ENCODE results near the gene BACE2. TPM values are rescaled to one million over a fixed set of nuclear protein-coding genes. Genes with fewer than 3 reads are reported as not detected.
"Not testable (repeated sequence)": the region's sequence is repeated elsewhere in the genome, so short reads cannot be mapped to it uniquely, and the experiment has no call there.

BACE2 gene
- total and polyA plus RNA-seq, 11 donors, result 3.8 to 30.3 (median 15.6) TPM

DNA sequence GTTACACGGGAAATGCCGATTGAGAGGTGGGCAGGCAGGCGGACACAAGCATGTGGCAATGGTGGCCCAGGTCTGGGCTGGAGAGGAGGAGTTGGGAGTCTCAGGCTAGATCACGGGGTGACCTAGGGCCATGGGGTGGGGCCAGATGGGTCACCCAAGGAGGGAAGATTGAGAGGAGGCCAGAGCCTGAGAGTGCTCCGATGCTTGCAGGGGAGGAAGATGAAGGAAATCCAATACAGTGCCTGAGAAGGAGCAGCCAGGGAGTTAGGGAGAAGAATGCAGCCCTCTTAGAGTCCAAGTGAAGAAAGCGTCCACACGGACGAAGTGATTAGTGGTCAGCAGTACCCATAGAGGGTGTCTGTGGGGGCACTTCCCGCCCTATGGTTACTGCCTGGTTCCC, 87.2 kb downstream of the BACE2 start:
- H3K36me3 ChIP-seq, result peaks cover 0 to 76% (median 42%) of the 10 kb centered on the region in 9 donors
- no peak overlapping the region for H3K27ac ChIP-seq

DNA sequence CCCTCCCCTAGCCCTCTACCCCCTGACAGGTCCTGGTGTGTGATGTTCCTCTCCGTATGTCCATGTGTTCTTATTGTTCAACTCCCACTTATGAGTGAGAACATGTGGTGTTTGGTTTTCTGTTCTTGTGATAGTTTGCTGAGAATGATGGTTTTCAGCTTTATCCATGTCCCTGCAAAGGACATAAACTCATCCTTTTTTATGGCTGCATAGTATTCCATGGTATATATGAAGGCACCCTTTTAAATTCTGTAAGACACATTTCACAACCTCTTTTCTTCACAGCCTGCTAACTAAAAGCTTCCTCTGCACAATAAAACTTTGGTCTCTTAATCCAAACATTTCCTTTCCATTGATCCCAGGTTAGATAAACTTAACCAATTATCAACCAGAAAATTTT, 88.3 kb downstream of the BACE2 start:
- peaks cover 0 to 67% (median 37%) of the 10 kb centered on the region in 9 donors for H3K36me3 ChIP-seq
- peaks cover 0 to 26% (median 3%) of the 10 kb centered on the region in 12 donors for H3K9me3 ChIP-seq
- H3K27me3 ChIP-seq; H3K27ac ChIP-seq; H3K4me1 ChIP-seq; ATAC-seq; intact Hi-C loops (cut with DNase I); DNase-seq; H3K4me3 ChIP-seq: not testable (repeated sequence)
- 96 to 100% (median 98%) methylated on average over 1 of the region's 1 CpG for WGBS, 4 donors

More for the DNA sequence above, 87.2 kb downstream of the BACE2 start:
- intact Hi-C loops (cut with DNase I), result no loop called here
- ATAC-seq, result peak in 1 of 4 donors; percentile 10
- Histone ChIP-seq H3K4me3 (no peak overlapping the region), H3K27me3 (no peaks in the 10 kb centered on the region), H3K9me3 (peaks cover 0 to 26% (median 3%) of the 10 kb centered on the region in 12 donors), H3K4me1 (peaks cover 0 to 3% (median 0%) of the 10 kb centered on the region in 12 donors)
- 90 to 98% (median 96%) methylated on average over 9 of the region's 9 CpGs for WGBS, 4 donors
- no peak for DNase-seq
- TF ChIP-seq, protein P1, sequence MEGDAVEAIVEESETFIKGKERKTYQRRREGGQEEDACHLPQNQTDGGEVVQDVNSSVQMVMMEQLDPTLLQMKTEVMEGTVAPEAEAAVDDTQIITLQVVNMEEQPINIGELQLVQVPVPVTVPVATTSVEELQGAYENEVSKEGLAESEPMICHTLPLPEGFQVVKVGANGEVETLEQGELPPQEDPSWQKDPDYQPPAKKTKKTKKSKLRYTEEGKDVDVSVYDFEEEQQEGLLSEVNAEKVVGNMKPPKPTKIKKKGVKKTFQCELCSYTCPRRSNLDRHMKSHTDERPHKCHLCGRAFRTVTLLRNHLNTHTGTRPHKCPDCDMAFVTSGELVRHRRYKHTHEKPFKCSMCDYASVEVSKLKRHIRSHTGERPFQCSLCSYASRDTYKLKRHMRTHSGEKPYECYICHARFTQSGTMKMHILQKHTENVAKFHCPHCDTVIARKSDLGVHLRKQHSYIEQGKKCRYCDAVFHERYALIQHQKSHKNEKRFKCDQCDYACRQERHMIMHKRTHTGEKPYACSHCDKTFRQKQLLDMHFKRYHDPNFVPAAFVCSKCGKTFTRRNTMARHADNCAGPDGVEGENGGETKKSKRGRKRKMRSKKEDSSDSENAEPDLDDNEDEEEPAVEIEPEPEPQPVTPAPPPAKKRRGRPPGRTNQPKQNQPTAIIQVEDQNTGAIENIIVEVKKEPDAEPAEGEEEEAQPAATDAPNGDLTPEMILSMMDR (IDR thresholded peaks at IDR 0.05), result no peak
- no peak for TF ChIP-seq POLR2A (IDR thresholded peaks at IDR 0.05)

DNA sequence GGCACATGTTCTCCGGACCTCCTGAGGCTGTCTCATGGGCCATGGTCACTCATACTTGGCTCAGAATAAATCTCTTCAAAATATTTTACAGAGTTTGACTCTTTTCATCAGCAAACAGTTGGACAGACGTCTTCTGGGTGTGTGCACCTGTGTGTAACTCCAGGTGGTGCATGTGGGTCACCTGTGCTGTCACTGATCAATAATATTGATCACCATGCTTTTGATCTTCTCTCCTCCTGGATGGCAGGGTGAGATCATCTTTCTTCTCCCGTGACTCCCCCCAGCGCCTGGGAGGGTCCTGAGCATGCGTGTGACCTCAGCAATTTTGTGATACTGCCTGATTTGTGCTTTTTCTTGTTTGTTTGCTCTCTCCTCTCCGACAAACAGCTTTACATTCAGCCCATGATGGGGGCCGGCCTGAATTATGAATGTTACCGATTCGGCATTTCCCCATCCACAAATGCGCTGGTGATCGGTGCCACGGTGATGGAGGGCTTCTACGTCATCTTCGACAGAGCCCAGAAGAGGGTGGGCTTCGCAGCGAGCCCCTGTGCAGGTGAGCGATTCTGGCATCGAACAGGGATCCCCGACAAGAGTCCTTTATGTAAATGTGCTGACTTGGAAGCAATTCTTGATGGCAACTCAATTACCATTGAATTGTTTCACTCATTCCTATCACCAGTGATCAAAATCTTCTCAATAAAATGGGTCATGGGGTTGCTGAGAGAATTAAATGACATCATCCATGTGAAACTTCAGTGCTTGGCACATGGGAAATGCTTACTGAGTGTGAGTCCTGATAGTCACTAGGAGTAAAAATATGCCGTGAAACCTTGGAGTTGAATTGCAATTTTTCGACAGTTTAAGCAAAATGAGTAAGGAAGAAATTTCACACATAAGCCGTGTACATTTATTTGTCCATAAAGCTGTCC, 89.1 kb downstream of the BACE2 start:
- no peak for TF ChIP-seq POLR2A (IDR thresholded peaks at IDR 0.05)
- TF ChIP-seq, protein P1 (IDR thresholded peaks at IDR 0.05), result no peak
- peaks cover 0 to 59% (median 29%) of the 10 kb centered on the region in 9 donors for H3K36me3 ChIP-seq
- no peaks in the 10 kb centered on the region for H3K27me3 ChIP-seq
- no peak for DNase-seq
- H3K27ac ChIP-seq, result no peak overlapping the region
- ATAC-seq, result no peak
- no peak overlapping the region for H3K4me3 ChIP-seq
- H3K9me3 ChIP-seq, result peaks cover 0 to 26% (median 3%) of the 10 kb centered on the region in 12 donors
- no peaks in the 10 kb centered on the region for H3K4me1 ChIP-seq
- 95 to 97% (median 96%) methylated on average over 22 of the region's 22 CpGs for WGBS, 4 donors
- intact Hi-C loops (cut with DNase I), result no loop called here

DNA sequence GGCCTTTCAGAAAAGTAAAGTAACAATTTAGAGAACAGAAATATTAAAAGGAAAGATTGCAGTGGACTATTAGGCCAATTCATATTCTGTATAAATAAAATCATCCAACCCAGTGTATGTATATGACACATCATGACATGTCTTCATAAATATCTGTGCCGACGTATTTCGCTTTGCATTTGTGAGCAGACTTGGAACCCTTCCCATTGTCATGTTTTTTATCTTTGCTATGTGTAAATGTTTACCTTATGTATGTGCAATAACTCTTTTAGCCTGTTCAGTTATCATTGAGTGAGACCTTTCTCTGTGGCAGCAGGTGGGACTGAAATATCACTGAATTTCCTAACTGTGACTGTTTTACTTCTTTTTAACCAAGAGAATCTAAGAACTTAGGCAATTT, 90.7 kb downstream of the BACE2 start:
- intact Hi-C loops (cut with DNase I), result no loop called here

More for the DNA sequence above, 90.7 kb downstream of the BACE2 start:
- 90 to 94% (median 93%) methylated on average over 3 of the region's 3 CpGs for WGBS, 4 donors
- ATAC-seq (no peak), DNase-seq (no peak)
- TF ChIP-seq, protein P1 (IDR thresholded peaks at IDR 0.05), result no peak
- TF ChIP-seq POLR2A (IDR thresholded peaks at IDR 0.05), result no peak
- Histone ChIP-seq H3K4me1 (no peaks in the 10 kb centered on the region), H3K9me3 (peaks cover 0 to 25% (median 3%) of the 10 kb centered on the region in 12 donors), H3K27me3 (no peaks in the 10 kb centered on the region), H3K27ac (no peak overlapping the region), H3K36me3 (peaks cover 0 to 45% (median 16%) of the 10 kb centered on the region in 9 donors), H3K4me3 (no peak overlapping the region)
